Astrocyte (in vitro differentiated cells and primary cell): Measurements from ENCODE around the gene NUDT19. TPM values are rescaled to one million over a fixed set of nuclear protein-coding genes. Genes with fewer than 3 reads are reported as not detected.
"Not testable (repeated sequence)": the region's sequence is repeated elsewhere in the genome, so short reads cannot be mapped to it uniquely, and the experiment has no call there.

ENCODE experiments used
- DNase-seq: peaks from one replicate; pipeline ENCODE4 v3.0.0-alpha.2; 2010; ENCODE audit warnings: low read depth
- FAIRE-seq: peaks from 2 replicates; lab custom pipeline; 2011; peaks lifted over from hg19 to GRCh38; lab: Jason Lieb, UNC
- H2AFZ ChIP-seq: 2 replicates; pipeline ENCODE4 v1.6.0; 2012; ENCODE audit warnings: low read depth, low read length, inconsistent platforms
- H3K27ac ChIP-seq: 2 replicates; pipeline ENCODE4 v1.5.1; 2011; ENCODE audit warnings: low read depth, low read length, inconsistent platforms
- H3K27me3 ChIP-seq: 2 replicates; pipeline ENCODE4 v1.6.0; 2011; ENCODE audit warnings: low read length, inconsistent platforms; ENCODE audit not compliant: insufficient read depth
- H3K36me3 ChIP-seq: 2 replicates; pipeline ENCODE4 v1.5.1; 2011; ENCODE audit warnings: low read length, inconsistent platforms; ENCODE audit not compliant: insufficient read depth
- H3K4me1 ChIP-seq: 2 replicates; pipeline ENCODE4 v1.5.1; 2011; ENCODE audit warnings: low read length, inconsistent platforms; ENCODE audit not compliant: insufficient read depth
- H3K4me2 ChIP-seq: 2 replicates; pipeline ENCODE4 v1.6.0; 2012; ENCODE audit warnings: low read length, inconsistent platforms
- H3K4me3 ChIP-seq: 2 replicates; pipeline ENCODE4 v1.5.1; 2011; ENCODE audit warnings: low read depth, mild to moderate bottlenecking, low read length, inconsistent platforms; ENCODE audit not compliant: insufficient read depth
- H3K79me2 ChIP-seq: 2 replicates; pipeline ENCODE4 v1.6.0; 2012; ENCODE audit warnings: mild to moderate bottlenecking, low read length, inconsistent platforms; ENCODE audit not compliant: insufficient read depth
- H3K9ac ChIP-seq: 2 replicates; pipeline ENCODE4 v1.6.0; 2012; ENCODE audit warnings: mild to moderate bottlenecking, low read length, inconsistent platforms
- H3K9me3 ChIP-seq: 2 replicates; pipeline ENCODE4 v1.5.1; 2012; ENCODE audit warnings: low read depth, mild to moderate bottlenecking, low read length, inconsistent platforms; ENCODE audit not compliant: insufficient read depth
- H4K20me1 ChIP-seq: 2 replicates; pipeline ENCODE4 v1.6.0; 2012; ENCODE audit warnings: low read length, inconsistent platforms; ENCODE audit not compliant: insufficient read depth
- H3K27ac Mint-ChIP-seq: one replicate; pipeline ENCODE4 v1.8.0; 2021; ENCODE audit warnings: mild to moderate bottlenecking, mixed read lengths; ENCODE audit not compliant: unreplicated experiment
- H3K27me3 Mint-ChIP-seq: one replicate; pipeline ENCODE4 v1.8.0; 2021; ENCODE audit warnings: low read depth, mixed read lengths; ENCODE audit not compliant: unreplicated experiment
- H3K36me3 Mint-ChIP-seq: one replicate; pipeline ENCODE4 v1.8.0; 2021; ENCODE audit warnings: low read depth, mixed read lengths; ENCODE audit not compliant: unreplicated experiment
- H3K4me1 Mint-ChIP-seq: one replicate; pipeline ENCODE4 v1.8.0; 2021; ENCODE audit warnings: low read depth, mixed read lengths; ENCODE audit not compliant: unreplicated experiment
- H3K4me3 Mint-ChIP-seq: one replicate; pipeline ENCODE4 v1.8.0; 2021; ENCODE audit warnings: mild to moderate bottlenecking, moderate library complexity, mixed read lengths; ENCODE audit not compliant: unreplicated experiment
- H3K9me3 Mint-ChIP-seq: one replicate; pipeline ENCODE4 v1.8.0; 2021; ENCODE audit warnings: mild to moderate bottlenecking, mixed read lengths; ENCODE audit not compliant: unreplicated experiment
- CTCF ChIP-seq: IDR thresholded peaks from 2 replicates; pipeline ENCODE4 v1.5.1; 2011; ENCODE audit warnings: low read depth, mild to moderate bottlenecking, inconsistent platforms, low read length, moderate library complexity; ENCODE audit not compliant: insufficient read depth
- EZH2 ChIP-seq: IDR thresholded peaks from 2 replicates; pipeline ENCODE4 v1.6.1; 2012; ENCODE audit warnings: mild to moderate bottlenecking, low read length, inconsistent platforms; ENCODE audit not compliant: insufficient read depth
- total RNA-seq: library from RNA; stranded (reverse); gene quantifications from 2 replicates; pipeline ENCODE4 v1.2.1, GENCODE V29; 2021

Gene NUDT19
- total RNA-seq, 1 donor from 2014 or later: 4.0 TPM

GRCh38 chr19:32653599-32653915, 38.1 kb upstream of the NUDT19 start:
- FAIRE-seq: no peak
- no peak overlapping the region for H3K27ac ChIP-seq

GRCh38 chr19:32656379-32656778, 35.2 kb upstream of the NUDT19 start:
- not testable (repeated sequence) for H3K27me3 ChIP-seq, FAIRE-seq

More at GRCh38 chr19:32653599-32653915, 38.1 kb upstream of the NUDT19 start:
- no peak for DNase-seq
- TF ChIP-seq CTCF (no peak), EZH2 (no peak)
- Mint-ChIP-seq H3K27me3 (no peaks in the 10 kb centered on the region), H3K4me3 (no peak overlapping the region), H3K27ac (no peak overlapping the region), H3K36me3 (peaks cover 5% of the 10 kb centered on the region), H3K4me1 (no peaks in the 10 kb centered on the region), H3K9me3 (no peaks in the 10 kb centered on the region)
- peaks cover 30% of the 10 kb centered on the region for H4K20me1 ChIP-seq
- H3K9ac ChIP-seq: no peak overlapping the region
- H3K4me2 ChIP-seq: no peak overlapping the region
- H3K9me3 ChIP-seq: no peaks in the 10 kb centered on the region
- H3K79me2 ChIP-seq: peaks cover 3% of the 10 kb centered on the region
- no peaks in the 10 kb centered on the region for H3K36me3 ChIP-seq
- H3K4me3 ChIP-seq: no peak overlapping the region
- peaks cover 2% of the 10 kb centered on the region for H3K4me1 ChIP-seq
- H3K27me3 ChIP-seq: no peaks in the 10 kb centered on the region
- no peak overlapping the region for H2AFZ ChIP-seq

GRCh38 chr19:32658075-32658474, 33.5 kb upstream of the NUDT19 start:
- no peak overlapping the region for H3K4me3 ChIP-seq
- H4K20me1 ChIP-seq: peaks cover 41% of the 10 kb centered on the region
- Mint-ChIP-seq H3K27me3 (no peaks in the 10 kb centered on the region), H3K4me3 (no peak overlapping the region), H3K9me3 (no peaks in the 10 kb centered on the region), H3K27ac (no peak overlapping the region), H3K36me3 (peaks cover 3% of the 10 kb centered on the region), H3K4me1 (no peaks in the 10 kb centered on the region)
- H3K27ac ChIP-seq: no peak overlapping the region
- no peak for TF ChIP-seq CTCF
- TF ChIP-seq EZH2: no peak
- FAIRE-seq: no peak
- DNase-seq: no peak
- no peaks in the 10 kb centered on the region for H3K27me3 ChIP-seq
- no peak overlapping the region for H3K4me2 ChIP-seq
- H3K36me3 ChIP-seq: no peaks in the 10 kb centered on the region
- H3K4me1 ChIP-seq: no peaks in the 10 kb centered on the region
- no peak overlapping the region for H2AFZ ChIP-seq
- no peak overlapping the region for H3K9ac ChIP-seq
- H3K9me3 ChIP-seq: no peaks in the 10 kb centered on the region
- H3K79me2 ChIP-seq: peaks cover 41% of the 10 kb centered on the region

More at GRCh38 chr19:32656379-32656778, 35.2 kb upstream of the NUDT19 start:
- not testable (repeated sequence) for H3K9me3 ChIP-seq, H3K9ac ChIP-seq, H3K4me1 ChIP-seq, H3K27me3 Mint-ChIP-seq, H3K36me3 Mint-ChIP-seq, H3K4me3 Mint-ChIP-seq, H3K4me3 ChIP-seq, H3K4me1 Mint-ChIP-seq, H3K4me2 ChIP-seq, DNase-seq, H3K27ac ChIP-seq, H2AFZ ChIP-seq, H3K9me3 Mint-ChIP-seq, H3K36me3 ChIP-seq, H3K27ac Mint-ChIP-seq
- peaks cover 47% of the 10 kb centered on the region for H4K20me1 ChIP-seq
- H3K79me2 ChIP-seq: peaks cover 29% of the 10 kb centered on the region
